ENCODE data around the gene ZNF565.
"Not testable (repeated sequence)": the region's sequence is repeated elsewhere in the genome, so short reads cannot be mapped to it uniquely, and the experiment has no call there.

ZNF565 gene

GRCh38 chr19:36236946-36237310 lies 22.5 kb upstream of the ZNF565 start:
- no peak for ATAC-seq (replicated peaks)
- H3K27ac Mint-ChIP-seq = no peak overlapping the region
- no peaks in the 10 kb centered on the region for H3K27me3 Mint-ChIP-seq
- peaks cover 0 to 5% of the 10 kb centered on the region in 2 donors for H3K4me1 Mint-ChIP-seq (ENCODE audit: low read depth in 2 of 2)
- no peak overlapping the region for H3K4me3 Mint-ChIP-seq
- H3K9me3 Mint-ChIP-seq = peaks cover 7 to 11% of the 10 kb centered on the region in 2 donors
- no peak for DNase-seq
- H3K36me3 Mint-ChIP-seq (ENCODE audit: insufficient read depth) = peaks cover 57% of the 10 kb centered on the region

- ATAC-seq (replicated peaks) = no peak
- Mint-ChIP-seq H3K27ac (no peak overlapping the region), H3K4me1 (ENCODE audit: low read depth in 2 of 2) (peaks cover 0 to 5% of the 10 kb centered on the region in 2 donors), H3K9me3 (peaks cover 7 to 11% of the 10 kb centered on the region in 2 donors), H3K27me3 (no peaks in the 10 kb centered on the region), H3K36me3 (ENCODE audit: insufficient read depth) (peaks cover 62% of the 10 kb centered on the region), H3K4me3 (no peak overlapping the region)
- no peak for DNase-seq
These were observed 22.0 kb upstream of the ZNF565 start for GRCh38 chr19:36236304-36236945.

- not testable (repeated sequence) for ATAC-seq (replicated peaks); H3K27ac Mint-ChIP-seq; H3K9me3 Mint-ChIP-seq; H3K4me3 Mint-ChIP-seq; DNase-seq; H3K27me3 Mint-ChIP-seq
- Mint-ChIP-seq H3K36me3 (ENCODE audit: insufficient read depth) (peaks cover 85% of the 10 kb centered on the region), H3K4me1 (ENCODE audit: low read depth in 2 of 2) (peaks cover 0 to 11% of the 10 kb centered on the region in 2 donors)
These were observed 19.2 kb upstream of the ZNF565 start for GRCh38 chr19:36233626-36234025.

GRCh38 chr19:36225219-36225892 lies 10.9 kb upstream of the ZNF565 start:
- DNase-seq = no peak
- ATAC-seq (replicated peaks) = no peak
- Mint-ChIP-seq H3K36me3 (ENCODE audit: insufficient read depth) (peaks cover 87% of the 10 kb centered on the region), H3K27ac (peak overlapping the region; percentile 39 to 72), H3K27me3 (no peaks in the 10 kb centered on the region), H3K9me3 (peaks cover 0 to 4% of the 10 kb centered on the region in 2 donors), H3K4me1 (ENCODE audit: low read depth in 2 of 2) (peaks cover 11 to 40% of the 10 kb centered on the region in 2 donors), H3K4me3 (peak overlapping the region in 1 of 2 donors; percentile 4)

GRCh38 chr19:36222503-36222902 lies 8.0 kb upstream of the ZNF565 start:
- Mint-ChIP-seq H3K27me3 (no peaks in the 10 kb centered on the region), H3K9me3 (no peaks in the 10 kb centered on the region), H3K4me3 (no peak overlapping the region), H3K36me3 (ENCODE audit: insufficient read depth) (peaks cover 85% of the 10 kb centered on the region), H3K27ac (peak overlapping the region in 1 of 2 donors; percentile 15), H3K4me1 (ENCODE audit: low read depth in 2 of 2) (peaks cover 23 to 49% of the 10 kb centered on the region in 2 donors)
- ATAC-seq (replicated peaks) (no peak), DNase-seq (no peak)

GRCh38 chr19:36221474-36221873 lies 7.0 kb upstream of the ZNF565 start:
- no peaks in the 10 kb centered on the region for H3K27me3 Mint-ChIP-seq
- H3K4me1 Mint-ChIP-seq (ENCODE audit: low read depth in 2 of 2) = peaks cover 26 to 56% of the 10 kb centered on the region in 2 donors
- peak overlapping the region; percentile 0 to 58 for H3K27ac Mint-ChIP-seq
- ATAC-seq (replicated peaks) = no peak
- DNase-seq = no peak
- peaks cover 78% of the 10 kb centered on the region for H3K36me3 Mint-ChIP-seq (ENCODE audit: insufficient read depth)
- no peaks in the 10 kb centered on the region for H3K9me3 Mint-ChIP-seq
- no peak overlapping the region for H3K4me3 Mint-ChIP-seq

GRCh38 chr19:36215276-36216123 lies 1.0 kb upstream of the ZNF565 start:
- Mint-ChIP-seq H3K9me3 (no peaks in the 10 kb centered on the region), H3K36me3 (ENCODE audit: insufficient read depth) (peaks cover 25% of the 10 kb centered on the region), H3K27me3 (no peaks in the 10 kb centered on the region), H3K4me3 (no peak overlapping the region), H3K27ac (no peak overlapping the region), H3K4me1 (ENCODE audit: low read depth in 2 of 2) (peaks cover 15 to 28% of the 10 kb centered on the region in 2 donors)
- peak; percentile 4 for ATAC-seq (replicated peaks)
- no peak for DNase-seq

GRCh38 chr19:36212895-36213294 lies 1.6 kb downstream of the ZNF565 start:
- ATAC-seq (replicated peaks) = no peak
- Mint-ChIP-seq H3K4me3 (no peak overlapping the region), H3K27me3 (no peaks in the 10 kb centered on the region), H3K9me3 (no peaks in the 10 kb centered on the region), H3K4me1 (ENCODE audit: low read depth in 2 of 2) (peaks cover 4 to 16% of the 10 kb centered on the region in 2 donors), H3K36me3 (ENCODE audit: insufficient read depth) (peaks cover 7% of the 10 kb centered on the region), H3K27ac (no peak overlapping the region)
- DNase-seq = no peak

GRCh38 chr19:36210497-36210896 lies 4.0 kb downstream of the ZNF565 start:
- H3K27ac Mint-ChIP-seq = no peak overlapping the region
- no peak for DNase-seq
- H3K4me1 Mint-ChIP-seq (ENCODE audit: low read depth in 2 of 2) = peaks cover 0 to 2% of the 10 kb centered on the region in 2 donors
- peaks cover 4% of the 10 kb centered on the region for H3K36me3 Mint-ChIP-seq (ENCODE audit: insufficient read depth)
- no peaks in the 10 kb centered on the region for H3K27me3 Mint-ChIP-seq
- no peaks in the 10 kb centered on the region for H3K9me3 Mint-ChIP-seq
- H3K4me3 Mint-ChIP-seq = no peak overlapping the region
- ATAC-seq (replicated peaks) = no peak

GRCh38 chr19:36209372-36209771 lies 5.1 kb downstream of the ZNF565 start:
- H3K4me1 Mint-ChIP-seq (ENCODE audit: low read depth in 2 of 2) = peaks cover 0 to 2% of the 10 kb centered on the region in 2 donors
- H3K9me3 Mint-ChIP-seq = no peaks in the 10 kb centered on the region
- ATAC-seq (replicated peaks) = no peak
- DNase-seq = no peak
- H3K27ac Mint-ChIP-seq = peak overlapping the region in 1 of 2 donors; percentile 54
- no peak overlapping the region for H3K4me3 Mint-ChIP-seq
- H3K27me3 Mint-ChIP-seq = no peaks in the 10 kb centered on the region
- H3K36me3 Mint-ChIP-seq (ENCODE audit: insufficient read depth) = peaks cover 7% of the 10 kb centered on the region

GRCh38 chr19:36207605-36208252 lies 6.7 kb downstream of the ZNF565 start:
- ATAC-seq (replicated peaks) = no peak
- no peak for DNase-seq
- peaks cover 0 to 2% of the 10 kb centered on the region in 2 donors for H3K4me1 Mint-ChIP-seq (ENCODE audit: low read depth in 2 of 2)
- H3K36me3 Mint-ChIP-seq (ENCODE audit: insufficient read depth) = peaks cover 7% of the 10 kb centered on the region
- no peak overlapping the region for H3K4me3 Mint-ChIP-seq
- no peaks in the 10 kb centered on the region for H3K27me3 Mint-ChIP-seq
- no peaks in the 10 kb centered on the region for H3K9me3 Mint-ChIP-seq
- no peak overlapping the region for H3K27ac Mint-ChIP-seq

GRCh38 chr19:36203293-36203692 lies 11.2 kb downstream of the ZNF565 start:
- DNase-seq = no peak
- Mint-ChIP-seq H3K4me3 (no peak overlapping the region), H3K27ac (no peak overlapping the region), H3K27me3 (no peaks in the 10 kb centered on the region), H3K36me3 (ENCODE audit: insufficient read depth) (peaks cover 10% of the 10 kb centered on the region), H3K4me1 (ENCODE audit: low read depth in 2 of 2) (peaks cover 0 to 2% of the 10 kb centered on the region in 2 donors), H3K9me3 (no peaks in the 10 kb centered on the region)
- no peak for ATAC-seq (replicated peaks)

- Mint-ChIP-seq H3K27ac (peak overlapping the region in 1 of 2 donors; percentile 8), H3K4me3 (no peak overlapping the region), H3K27me3 (no peaks in the 10 kb centered on the region), H3K9me3 (no peaks in the 10 kb centered on the region), H3K4me1 (ENCODE audit: low read depth in 2 of 2) (no peaks in the 10 kb centered on the region), H3K36me3 (ENCODE audit: insufficient read depth) (peaks cover 7% of the 10 kb centered on the region)
- ATAC-seq (replicated peaks) (no peak), DNase-seq (no peak)
These were observed 12.8 kb downstream of the ZNF565 start for GRCh38 chr19:36201684-36202083.

All from effector memory CD8-positive, alpha-beta T cell (primary cell).